HG03045 (cell line): ENCODE data around the gene WWTR1.

Source experiments
- ATAC-seq: cut with Tn5 transposase; IDR thresholded peaks from one replicate; pipeline ENCODE4 v1.9.1; 2021; ENCODE audit warnings: mild to moderate bottlenecking, moderate library complexity; ENCODE audit not compliant: unreplicated experiment

WWTR1 gene

DNA sequence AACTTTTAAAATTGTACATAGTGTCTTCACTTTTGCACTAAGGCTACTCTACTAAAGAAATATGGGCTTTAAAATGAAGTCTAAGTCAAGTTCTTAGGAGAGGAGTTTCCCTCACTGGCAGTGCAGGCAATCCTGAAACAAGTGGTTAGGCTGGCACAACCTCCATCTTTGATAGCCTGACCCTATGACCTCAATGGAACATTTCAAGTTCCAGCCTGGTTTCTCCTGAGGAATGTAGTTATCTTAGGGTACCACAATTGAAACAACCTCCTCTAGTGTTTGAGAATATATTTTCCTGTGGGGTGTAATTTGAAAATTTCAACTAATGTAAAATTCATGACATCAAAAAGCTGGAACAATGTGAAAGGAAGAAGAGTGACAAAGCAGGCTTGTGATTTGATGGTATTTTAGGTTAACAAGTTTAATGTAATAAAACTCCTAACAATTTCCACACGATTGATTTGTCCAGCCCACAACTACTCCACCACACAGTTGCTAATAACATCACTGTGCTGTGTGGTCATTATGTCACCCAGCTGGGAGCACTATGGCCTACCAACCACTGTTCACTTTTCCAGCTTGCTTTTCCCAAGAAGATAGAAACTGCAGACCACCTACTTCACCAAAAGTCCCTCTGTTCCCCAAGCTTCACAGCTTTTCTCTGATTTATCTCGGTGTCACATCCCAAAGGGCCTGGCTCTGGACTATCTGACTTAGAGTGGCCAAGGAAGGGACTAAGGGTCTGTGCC lies 1.8 kb downstream of the WWTR1 start:
- ATAC-seq: no peak

DNA sequence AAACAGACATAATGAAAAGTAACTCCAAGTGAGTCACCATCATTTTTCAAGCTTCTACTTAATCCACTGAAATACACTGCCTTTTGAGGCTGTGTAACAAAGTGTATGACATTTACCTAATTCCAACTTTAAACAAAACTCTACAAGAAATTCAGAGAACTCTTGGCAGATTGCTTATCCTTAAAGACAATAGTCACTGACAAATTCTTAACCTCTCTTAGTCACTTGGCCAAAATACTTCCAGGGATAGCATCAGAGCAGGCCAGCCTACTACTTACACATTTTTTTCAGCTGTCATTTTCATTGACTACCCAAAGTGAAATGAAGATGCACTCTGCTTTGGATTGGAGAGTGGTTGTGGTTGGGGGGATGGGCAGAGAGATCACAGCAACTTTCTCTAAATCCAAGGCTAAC lies 3.6 kb downstream of the WWTR1 start:
- no peak for ATAC-seq

DNA sequence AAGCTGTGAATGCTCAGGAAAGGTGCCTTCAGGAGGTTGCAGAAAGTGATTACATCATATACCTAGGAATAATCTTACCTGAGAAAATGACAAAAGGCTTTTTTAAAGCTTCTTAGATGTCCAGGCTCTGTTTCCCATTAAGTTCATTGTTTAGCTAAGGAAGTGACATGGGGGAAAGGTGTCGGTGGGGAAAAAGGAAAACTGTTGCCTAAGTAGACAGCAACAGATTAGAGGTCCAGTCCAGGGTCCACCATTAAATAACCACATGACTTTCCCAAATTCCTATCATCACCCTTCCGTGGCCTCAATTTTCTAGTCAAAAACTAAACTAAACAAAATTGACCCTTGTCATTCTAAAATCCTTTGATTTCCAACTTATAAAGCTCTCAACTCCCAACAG lies 4.3 kb downstream of the WWTR1 start:
- no peak for ATAC-seq

- ATAC-seq: no peak
Measured at GRCh38 chr3:149653136-149653535, 4.7 kb downstream of the WWTR1 start.

DNA sequence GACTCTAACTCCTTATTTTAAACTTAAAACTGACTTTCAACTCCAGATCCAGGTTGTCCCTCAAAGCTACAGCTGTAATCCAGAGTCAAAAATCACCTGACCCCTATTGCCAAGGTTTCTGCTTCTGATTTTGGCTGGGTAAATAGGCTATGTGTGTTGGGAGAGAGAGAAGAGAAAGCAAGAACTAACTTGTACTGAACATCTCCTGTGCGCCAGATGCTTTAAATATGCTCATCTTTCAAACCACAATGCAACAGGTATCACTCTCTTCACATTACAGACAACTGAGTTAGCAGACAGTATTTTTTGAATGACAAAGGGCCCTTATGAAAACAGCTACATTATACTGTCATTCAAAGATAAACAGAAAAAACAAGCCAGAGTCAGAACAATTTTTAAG lies 7.0 kb downstream of the WWTR1 start:
- ATAC-seq: no peak

- ATAC-seq: no peak
Measured at GRCh38 chr3:149648525-149648924, 9.3 kb downstream of the WWTR1 start.

GRCh38 chr3:149647812-149648211 lies 10.0 kb downstream of the WWTR1 start:
- ATAC-seq: no peak

GRCh38 chr3:149647285-149647684 lies 10.5 kb downstream of the WWTR1 start:
- peak; percentile 53 for ATAC-seq

GRCh38 chr3:149646181-149646766 lies 11.6 kb downstream of the WWTR1 start:
- no peak for ATAC-seq

- ATAC-seq: no peak
Measured at GRCh38 chr3:149643963-149644362, 13.9 kb downstream of the WWTR1 start.

DNA sequence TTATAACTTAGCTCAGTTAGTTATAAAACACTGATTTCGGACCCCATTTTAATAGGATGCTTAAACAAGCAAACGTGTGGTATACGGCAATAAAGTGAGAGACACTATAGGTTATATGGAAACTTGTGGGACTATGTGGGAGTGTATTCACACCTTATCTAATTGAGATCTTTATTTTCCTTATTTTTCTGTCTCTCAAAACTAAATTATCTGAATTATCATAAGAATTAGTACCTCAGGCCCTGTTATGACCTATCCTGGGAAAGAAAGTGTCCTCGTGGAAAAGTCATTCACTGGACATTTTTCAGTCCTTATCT lies 14.4 kb downstream of the WWTR1 start:
- no peak for ATAC-seq

DNA sequence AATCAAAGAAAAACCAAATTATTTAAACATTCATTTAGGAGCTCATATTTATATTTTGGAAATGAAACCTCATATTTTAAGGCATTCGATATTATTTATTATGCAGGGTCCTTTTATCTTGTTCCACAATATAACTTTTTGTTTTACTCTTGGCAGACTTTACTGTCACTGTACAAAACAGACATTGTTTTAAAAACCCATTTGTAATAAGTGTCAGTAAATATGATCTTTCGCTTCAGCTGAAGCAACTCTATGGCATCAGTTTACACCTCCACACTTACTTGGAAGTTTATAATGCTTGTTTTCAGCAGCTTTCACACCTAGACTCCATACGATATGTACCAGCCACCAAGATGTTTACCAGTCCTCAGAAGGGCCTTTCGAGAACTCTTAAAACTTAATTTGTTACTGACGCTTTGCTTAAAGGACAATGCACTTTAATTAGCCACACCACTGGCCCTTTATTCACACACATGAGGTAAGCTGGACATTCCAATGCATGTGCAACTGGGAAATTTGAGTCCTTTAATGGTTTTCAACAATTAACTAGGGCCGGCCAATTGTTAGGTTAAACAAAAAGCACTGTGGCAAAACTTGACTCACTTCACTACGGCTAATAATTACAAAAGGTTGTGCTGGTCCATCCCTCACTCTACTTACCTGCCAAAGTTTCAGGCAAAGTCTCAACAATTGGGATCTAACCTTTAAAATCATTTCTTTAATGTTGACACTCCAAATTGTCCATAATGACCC lies 16.7 kb downstream of the WWTR1 start:
- ATAC-seq: no peak

- no peak for ATAC-seq
Measured at GRCh38 chr3:149639093-149639486, 18.7 kb downstream of the WWTR1 start.

GRCh38 chr3:149638228-149639092 lies 19.4 kb downstream of the WWTR1 start:
- no peak for ATAC-seq

- ATAC-seq: no peak
Measured at GRCh38 chr3:149635396-149635795, 22.4 kb downstream of the WWTR1 start.

DNA sequence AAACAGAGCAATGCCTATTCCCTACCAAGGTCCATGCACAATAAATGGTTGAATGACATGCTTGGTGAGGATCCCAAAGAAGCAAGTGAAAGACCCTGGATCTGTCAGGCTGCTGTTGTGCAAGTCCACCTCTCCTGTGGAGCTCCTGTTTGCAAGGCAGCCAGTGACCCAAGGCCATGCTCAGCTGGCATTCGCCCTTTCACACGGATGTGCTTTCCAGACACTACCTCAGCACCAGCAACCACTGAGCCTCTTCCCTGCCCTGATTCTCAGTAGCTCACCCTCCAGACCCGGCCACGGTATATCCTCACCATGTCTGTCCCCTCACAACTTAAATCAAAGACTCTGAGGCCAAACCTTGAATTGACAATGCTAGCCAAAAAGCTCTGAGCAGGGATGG lies 23.3 kb downstream of the WWTR1 start:
- ATAC-seq: no peak

GRCh38 chr3:149634072-149634471 lies 23.8 kb downstream of the WWTR1 start:
- no peak for ATAC-seq

GRCh38 chr3:149632225-149632624 lies 25.6 kb downstream of the WWTR1 start:
- no peak for ATAC-seq

DNA sequence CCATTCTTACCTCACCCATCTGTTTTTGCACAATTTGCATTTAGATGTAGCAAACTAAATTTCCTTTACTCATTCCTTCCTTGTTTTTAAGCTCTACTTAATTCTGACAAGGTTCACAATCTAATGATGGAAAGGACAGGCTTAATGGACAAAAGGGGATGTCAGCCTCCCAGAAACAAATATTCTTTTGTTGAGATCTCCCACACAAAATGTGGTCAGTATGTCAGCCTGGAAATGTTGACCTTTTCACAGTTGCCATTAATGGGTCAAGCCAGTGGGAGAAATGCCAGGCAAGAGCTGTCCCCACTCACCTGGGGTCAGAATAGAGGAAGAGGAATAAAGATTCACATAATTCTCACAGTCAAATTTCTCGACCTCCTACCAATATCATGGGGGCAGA lies 27.0 kb downstream of the WWTR1 start:
- ATAC-seq: no peak

- no peak for ATAC-seq
Measured at GRCh38 chr3:149628957-149629670, 28.7 kb downstream of the WWTR1 start.

DNA sequence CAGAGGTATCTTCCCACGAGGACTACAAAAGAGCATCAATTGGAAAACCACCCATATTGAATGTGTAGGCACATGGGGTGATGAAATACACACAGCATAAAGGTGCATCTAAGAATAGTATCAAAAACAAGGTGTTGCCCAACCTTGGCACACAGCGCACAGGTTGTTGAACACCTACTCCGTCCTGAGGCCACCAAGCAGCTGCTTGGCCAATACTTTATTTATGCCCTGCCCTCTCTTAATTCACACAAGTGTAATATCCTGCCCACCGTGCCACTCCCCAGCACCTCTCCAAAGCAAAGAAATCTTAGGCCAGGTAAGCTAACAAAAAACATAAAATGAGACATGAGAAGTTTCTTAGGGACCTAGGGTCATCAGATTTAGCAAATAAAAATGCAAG lies 31.2 kb downstream of the WWTR1 start:
- no peak for ATAC-seq
